Central memory CD4-positive, alpha-beta T cell (primary cell): ENCODE results near the gene IFT81.

Experiments used
- DNase-seq: peaks from one replicate; pipeline ENCODE4 v3.0.0; 2022

IFT81 gene

DNA sequence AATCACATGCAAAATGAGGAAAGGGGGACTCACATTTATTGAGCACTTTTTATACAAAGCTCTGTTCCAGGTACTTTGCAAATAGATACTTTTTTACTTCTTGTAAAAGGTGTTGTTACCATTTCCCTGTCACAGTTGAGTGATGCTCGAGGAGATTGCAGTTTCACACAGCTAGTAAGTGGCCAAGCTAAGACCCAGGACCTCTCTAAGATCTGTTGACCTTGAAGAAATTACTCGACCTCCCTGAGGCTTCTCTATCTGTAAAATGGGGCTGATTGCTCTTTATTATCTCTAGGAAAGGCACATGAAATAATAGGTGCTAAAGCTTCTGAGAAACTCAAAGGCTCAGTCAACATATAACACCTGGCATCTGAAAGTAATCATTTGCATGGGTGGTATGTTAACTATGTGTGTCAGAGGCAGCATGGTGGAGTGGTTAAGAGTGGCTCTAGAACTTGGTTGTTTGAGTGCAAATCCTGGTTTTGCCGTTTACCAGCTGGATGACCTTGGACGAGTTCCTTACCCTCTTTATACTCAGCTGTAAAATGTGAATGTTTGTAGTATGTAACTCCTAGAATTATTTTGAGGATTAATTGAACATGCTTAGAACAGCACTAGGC, 41.5 kb downstream of the IFT81 start:
- no peak for DNase-seq

DNA sequence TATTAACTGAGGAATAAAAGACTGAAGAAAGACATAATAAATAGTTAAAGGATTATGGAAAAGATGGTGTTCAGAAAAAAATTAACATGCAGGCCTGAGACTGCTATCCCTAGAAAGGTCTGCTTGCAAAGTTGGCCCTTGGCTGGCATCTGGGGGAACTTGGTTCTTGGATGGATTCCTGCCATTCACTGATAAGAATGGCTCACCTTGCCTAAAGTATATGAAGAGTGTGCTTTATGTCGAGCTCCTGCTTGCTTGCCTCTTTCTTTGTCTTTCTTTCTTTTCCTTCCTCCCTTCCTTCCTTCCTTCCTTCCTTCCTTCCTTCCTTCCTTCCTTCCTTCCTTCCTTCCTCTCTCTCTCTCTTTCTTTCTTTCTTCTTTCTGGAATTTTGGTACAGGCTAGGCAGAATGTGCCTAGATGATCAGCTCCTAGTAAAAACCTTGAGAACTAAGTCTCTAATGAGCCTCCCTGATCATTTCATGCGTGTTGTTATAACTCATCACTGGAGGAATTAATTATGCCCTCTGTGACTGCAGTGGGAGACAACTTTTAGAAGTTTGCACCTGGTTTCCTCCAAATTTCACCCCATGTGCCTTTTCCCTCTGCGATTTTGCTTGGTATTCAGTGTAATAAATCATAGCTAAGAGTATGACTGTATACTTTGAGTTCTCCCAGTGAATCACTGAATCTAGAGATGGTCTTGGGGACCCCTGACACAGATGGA, 44.7 kb downstream of the IFT81 start:
- DNase-seq, result no peak

DNA sequence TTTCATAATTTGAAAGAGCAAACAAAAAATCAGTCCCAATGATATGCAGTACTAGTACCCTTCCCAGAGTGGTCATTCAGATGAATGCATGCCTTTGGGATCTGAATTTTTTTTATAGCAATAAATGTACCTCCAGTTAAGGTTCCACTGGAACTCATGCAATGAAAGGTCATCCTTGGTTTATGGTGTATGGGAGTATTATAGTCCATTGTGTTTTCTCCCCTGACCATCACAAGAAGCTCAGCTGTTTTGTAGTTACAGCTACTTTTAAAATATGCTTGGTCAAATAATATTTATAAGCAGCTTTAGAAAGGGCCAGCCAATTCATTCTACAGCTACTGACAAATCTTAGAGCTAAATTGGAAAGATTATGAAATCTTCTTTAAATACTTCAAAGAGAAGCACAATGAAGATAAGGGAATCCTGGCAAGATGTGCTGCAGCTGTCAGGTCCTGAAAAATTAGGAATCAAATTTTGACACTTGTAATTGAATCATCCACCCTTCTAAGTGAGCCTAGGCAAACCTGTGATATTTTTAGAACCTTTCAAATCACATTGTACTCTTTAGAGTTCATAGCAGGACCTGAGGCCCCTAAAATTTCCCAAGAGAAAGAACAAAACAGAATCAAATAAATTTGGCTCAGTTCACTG, 46.5 kb downstream of the IFT81 start:
- DNase-seq, result no peak

DNA sequence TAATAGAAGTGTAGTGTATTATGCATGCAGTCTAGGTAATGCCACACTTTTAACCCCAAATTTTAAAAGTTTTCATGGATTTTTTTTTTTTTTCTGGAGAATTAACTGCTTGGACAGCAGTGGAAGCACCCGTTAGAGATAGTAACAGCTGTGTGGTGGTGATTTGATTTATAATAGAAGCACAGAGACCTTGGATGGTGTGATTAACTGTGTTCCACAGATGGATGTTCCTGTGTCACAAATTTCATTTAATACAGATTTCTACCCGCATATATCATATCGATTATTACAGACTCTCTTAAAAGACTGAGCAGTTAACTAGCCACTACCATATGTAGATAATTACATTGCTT, 47.0 kb downstream of the IFT81 start:
- DNase-seq, result no peak

DNA sequence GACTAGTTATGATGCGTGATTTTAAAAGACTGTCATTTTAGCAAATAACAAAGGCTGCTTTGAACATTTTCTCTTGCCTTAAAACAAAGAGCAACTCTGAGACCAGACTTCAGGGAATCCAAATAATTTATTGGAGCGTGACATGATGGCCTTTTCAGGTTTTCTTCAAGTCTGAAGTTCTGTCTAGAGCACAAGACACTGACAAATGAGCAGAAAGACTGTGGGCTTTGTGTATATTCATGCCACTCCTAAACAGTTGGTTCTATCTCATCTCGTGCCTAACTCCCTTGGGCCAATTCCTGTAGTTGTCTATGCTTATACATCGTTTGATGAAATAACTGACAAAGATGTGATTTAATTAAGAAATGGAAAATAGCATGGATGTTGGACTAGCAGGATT, 47.5 kb downstream of the IFT81 start:
- no peak for DNase-seq

DNA sequence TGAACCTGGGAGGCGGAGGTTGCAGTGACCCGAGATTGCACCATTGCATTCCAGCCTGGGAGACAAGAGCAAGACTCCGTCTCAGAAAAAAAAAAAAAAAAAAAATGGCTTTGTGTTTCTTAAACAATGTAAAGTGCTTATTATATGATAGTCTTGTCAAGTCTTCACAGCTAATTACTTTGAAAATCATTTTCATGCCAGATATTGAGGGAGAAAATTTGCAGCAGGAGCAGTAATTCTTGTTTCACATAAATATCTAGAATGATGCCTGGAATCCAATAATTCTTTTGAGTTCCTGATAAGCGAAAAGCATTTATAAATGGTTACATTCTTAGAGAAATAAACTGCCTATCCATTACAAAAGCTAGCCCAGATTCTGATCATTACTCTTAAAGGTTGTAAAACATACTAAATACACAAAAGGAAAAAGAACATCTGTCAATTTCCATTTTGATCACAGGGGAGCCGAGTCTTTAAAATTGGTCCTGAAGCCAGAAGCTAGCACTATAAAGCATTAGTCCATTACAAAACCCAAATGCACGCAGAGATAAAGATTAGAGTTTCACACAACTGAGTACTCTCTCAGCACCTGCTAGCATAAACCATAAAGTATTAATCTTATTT, 50.3 kb downstream of the IFT81 start:
- no peak for DNase-seq

DNA sequence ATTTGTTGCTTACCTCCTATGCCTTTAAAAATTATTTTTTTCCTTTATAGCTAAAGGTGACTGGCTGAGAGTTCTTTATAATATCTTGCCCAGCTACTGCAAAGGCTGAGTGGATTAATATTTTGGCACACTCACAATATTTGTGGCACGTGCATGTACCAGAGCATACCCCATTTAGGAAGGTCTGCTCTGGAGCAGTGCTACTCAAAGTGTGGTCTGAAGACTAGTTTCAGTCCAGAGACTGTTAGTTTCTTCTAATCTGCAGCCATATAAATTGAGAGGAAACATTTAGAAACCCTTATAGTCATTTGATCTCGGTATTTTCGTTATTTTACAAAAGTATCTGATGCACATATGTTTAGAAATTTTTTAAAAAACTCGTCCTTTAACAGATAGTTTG, 51.0 kb downstream of the IFT81 start:
- DNase-seq, result no peak

DNA sequence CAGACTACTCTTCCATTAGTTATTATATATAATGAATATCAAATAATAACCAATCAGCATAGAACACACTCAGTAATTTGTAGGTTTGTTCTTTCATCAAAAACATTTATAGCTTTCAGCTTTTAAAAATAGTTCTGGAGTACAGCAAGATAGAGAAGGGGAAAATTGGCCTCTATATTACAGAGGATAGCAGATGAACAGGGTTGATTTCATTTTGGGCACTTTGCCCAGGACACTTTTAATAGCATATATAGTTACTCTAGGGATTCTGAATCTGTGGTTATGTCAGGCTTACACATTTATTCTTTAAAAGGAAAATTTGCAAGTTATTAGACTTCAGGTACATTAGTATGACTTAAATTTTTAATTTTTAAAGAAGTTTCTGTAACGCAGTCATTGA, 52.6 kb downstream of the IFT81 start:
- no peak for DNase-seq

DNA sequence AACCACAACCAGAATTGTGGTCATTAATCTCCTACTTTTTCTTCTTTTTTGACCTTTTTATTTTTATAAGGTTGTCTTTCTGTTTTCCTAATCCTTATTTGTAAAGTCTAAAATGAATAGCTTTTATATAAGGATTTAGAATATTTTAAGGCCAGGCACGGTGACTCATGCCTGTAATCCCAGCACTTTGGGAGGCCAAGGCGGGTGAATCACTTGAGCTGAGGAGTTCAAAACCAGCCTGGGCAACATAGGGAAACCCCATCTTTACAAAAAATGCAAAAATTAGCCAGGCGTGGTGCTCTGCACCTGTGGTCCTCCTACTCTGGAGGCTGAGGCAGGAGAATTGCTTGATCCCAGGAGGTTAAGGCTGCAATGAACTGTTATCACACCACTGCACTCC, 55.1 kb downstream of the IFT81 start:
- DNase-seq, result no peak

DNA sequence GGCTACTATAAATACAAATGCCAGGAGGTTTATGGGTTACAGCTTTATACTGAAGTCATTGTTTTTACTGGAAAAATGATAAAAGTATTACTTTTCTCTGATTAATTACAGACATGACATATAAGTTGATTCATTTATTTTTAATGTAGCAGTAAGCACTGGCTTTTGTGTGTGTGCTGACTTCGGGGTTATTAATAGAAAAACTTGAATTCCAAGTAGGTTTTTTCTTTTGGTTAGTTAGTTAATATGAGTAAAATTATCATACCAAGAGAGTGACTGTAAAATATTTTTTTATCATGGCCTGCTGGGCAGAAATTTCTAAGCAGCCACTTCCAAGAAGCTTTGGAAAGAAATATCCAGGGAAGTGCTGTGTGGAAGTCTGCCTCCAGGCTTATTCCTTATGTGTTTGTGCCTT, 56.4 kb downstream of the IFT81 start:
- DNase-seq, result no peak

DNA sequence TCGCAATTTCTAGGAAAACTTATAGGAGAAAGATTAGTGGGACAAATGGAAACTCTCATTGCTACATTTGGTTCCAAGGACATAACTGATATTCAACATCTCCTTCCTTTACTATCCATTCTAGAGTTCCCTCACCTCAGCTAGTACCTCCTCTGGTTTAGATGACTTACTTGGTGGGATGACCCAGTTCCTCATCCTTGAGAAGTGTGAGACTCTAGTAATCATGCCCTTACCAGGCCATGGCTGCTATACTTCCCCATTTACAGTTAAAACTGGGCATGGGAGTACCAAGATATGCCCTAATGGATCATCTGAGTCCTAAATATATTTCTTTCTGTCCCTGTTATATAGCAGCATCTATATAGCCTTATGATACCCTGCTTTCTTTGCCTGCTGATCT, 58.1 kb downstream of the IFT81 start:
- DNase-seq, result no peak

DNA sequence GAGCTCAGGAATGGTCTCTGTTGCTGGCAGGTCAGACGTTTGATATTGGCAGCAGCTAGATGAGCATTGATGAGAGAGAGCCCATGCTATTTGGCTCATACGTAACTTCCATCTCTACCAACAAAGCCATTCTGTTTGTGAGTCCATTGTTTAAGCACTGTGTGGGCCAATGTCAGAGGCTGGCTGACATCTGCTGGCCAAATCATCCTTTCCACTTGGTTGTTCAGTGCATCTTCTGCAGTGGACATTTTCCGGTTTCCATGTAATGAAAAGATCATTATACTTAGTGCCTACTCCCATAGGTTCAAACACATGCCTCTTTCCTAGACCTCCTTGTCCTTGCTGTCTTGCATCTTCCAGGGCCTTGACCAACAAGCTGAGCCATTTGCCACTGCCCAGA, 59.2 kb downstream of the IFT81 start:
- DNase-seq, result no peak

DNA sequence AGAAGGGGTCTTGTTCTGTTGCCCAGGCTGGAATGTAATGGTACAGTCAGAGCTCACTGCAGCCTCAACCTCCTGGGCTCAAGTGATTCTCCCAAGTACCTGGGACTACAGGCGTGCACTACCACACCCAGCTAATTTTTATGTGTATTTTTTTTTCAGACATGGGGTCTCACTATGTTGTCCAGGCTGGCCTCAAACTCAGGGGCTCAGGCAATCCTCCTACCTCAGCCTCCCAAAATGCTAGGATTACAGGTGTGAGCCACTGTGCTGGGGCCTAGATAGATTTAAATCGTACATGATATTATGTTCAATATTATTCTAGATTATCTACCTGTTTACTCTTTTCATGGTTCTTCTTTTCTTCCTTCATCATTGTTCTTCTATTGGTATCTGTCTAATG, 61.5 kb downstream of the IFT81 start:
- DNase-seq, result no peak

DNA sequence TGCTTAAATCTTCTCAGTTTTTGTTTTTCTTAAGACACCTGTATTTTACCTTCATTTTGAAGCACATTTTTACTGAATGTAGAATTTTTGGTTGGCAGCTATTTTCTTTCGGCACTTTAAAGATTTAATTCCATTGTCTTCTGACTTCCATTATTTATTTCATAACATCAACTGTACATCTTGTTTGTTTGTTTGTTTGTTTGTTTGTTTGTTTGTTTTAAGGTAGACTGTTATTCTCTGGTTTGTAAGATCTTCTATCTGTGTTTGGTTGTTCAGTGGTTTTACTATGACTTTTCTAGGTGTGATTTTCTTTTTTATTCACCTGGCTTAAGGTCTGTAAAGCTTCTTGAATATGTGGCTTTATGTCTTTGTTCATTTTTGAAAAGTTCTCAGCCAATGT, 61.9 kb downstream of the IFT81 start:
- no peak for DNase-seq

DNA sequence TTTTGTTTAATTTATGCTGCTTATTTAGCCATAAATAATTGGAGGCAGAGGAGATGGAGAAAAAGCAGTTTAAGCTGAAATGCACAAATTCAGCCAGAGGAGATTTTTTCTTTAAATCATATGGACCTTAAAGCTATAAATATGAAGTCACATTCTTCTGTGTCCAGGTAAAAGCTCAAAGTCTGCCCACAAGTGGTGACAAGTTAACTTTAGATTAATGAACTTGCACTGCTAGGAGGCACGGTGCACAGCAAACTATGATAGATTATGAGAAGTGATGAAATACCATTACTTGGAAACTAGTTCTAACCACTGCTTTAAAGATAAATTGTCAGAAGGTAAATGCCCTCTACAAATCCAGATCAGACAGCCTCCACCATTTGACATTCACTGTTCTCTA, 69.0 kb downstream of the IFT81 start:
- DNase-seq, result no peak

DNA sequence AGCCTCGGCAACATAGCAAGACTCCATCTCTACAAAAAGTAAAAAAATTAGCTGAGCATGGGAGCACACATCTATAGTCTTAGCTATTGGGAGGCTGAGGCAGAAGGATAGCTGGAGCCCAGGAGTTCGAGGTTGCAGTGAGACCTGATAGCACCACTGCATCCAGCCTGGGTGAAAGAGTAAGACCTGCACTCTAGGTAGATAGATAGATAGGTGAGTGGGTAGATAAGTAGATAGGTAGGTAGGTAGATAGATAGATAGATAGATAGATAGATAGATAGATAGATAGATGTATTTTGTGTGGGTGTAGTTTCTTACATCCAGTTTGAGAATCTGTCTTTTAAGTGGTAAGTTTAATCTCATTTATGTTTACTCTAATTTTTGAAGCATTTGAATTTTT, 72.8 kb downstream of the IFT81 start:
- DNase-seq, result no peak

DNA sequence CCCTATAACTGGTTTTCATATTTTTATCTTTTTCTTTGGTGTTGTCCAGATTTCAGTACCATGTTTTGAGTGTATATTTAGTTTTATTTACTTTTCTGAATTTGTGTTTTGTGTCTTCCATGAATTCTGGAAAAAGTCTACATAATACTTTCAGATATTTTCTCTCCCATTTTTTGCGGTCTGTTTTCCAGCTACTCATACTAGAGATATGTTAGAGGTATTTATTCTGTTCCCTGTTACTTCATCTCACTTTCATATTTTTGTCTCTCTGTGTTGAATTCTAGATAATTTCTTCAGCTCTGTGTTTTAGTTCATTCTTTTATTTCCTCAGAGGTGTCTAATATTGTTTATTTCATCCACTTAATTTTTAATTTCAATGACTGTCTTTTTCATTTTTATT, 74.2 kb downstream of the IFT81 start:
- DNase-seq, result no peak

DNA sequence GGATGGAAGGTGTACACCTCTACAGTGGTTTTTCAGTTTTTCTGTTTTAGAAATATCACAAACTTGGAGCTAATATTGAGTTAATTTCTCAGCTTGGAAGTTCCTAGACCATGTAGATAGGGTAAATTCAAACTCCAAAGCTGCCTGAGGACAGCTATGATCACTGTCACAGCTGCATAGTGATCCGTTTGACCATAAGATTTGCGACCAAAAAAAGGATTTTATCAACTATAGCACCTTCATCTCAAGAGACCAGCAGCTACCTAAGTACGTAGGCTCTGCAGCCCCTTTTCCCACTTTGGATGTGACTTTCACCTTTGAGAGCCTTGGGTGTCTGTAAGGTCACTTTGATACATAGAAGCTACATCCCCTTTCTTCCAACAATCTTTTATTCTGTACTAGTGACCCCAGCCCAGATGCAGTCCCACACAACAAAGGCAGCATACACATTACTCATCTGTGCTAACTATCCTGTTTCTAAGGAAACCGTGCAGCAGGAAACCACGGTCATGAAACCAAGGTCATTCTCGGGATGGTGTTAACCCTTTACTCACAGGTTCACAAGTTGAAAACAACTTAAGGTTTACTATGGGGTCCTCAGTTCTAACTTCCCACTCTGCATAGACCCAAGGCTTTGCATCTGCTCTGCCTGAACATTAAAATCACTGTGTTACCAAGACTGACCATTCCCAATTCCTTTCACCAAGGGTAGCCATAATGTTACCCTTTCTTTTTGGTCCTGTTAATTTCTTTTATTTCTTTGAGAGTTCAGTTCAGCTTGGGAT, 75.4 kb downstream of the IFT81 start:
- no peak for DNase-seq

DNA sequence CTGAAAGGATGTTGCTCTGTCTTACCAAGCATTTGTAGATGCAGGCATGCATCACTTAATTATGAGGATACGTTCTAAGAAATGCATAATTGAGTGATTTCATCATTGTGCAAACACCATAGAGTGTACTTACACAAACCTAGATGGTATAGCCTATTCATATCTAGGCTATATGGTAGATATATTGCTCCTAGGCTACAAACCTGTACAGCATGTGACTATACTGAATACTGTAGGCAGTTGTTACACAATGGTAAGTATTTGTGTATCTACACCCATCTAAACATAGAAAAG, 75.9 kb downstream of the IFT81 start:
- no peak for DNase-seq

DNA sequence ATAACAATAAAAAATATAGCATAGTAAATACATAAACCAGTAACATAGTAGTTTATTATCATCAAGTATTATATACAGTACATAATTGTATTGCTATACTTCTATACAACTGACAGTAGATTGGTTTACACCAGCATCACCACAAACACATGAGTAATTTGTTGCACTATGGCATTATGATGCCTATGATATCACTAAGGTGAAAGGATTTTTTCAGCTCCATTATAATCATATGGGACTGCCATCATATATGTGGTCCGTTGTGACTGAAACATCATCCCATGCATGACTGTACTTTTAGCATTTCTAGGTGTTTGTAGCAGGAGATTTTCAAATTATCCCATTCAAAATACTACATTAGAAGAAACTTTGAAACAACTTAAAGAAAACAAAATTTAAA, 77.8 kb downstream of the IFT81 start:
- DNase-seq, result no peak

DNA sequence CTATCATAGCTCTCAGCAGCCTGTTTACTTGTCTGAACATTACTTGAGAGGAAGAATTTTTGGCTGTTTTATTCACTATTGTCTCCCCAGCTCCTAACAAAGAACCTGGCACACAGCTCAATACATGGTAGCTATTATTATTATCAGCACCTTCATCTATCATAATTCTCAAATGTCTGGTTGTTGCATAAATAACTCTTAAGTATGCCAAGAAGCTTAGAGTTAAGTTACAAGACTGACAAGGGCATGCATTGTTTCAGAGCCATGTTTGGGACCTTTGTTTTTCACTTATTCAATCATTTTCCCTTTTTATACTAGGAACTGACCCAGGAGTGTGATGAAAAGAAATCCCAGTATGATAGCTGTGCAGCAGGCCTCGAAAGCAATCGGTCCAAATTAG, 79.4 kb downstream of the IFT81 start:
- DNase-seq, result no peak

DNA sequence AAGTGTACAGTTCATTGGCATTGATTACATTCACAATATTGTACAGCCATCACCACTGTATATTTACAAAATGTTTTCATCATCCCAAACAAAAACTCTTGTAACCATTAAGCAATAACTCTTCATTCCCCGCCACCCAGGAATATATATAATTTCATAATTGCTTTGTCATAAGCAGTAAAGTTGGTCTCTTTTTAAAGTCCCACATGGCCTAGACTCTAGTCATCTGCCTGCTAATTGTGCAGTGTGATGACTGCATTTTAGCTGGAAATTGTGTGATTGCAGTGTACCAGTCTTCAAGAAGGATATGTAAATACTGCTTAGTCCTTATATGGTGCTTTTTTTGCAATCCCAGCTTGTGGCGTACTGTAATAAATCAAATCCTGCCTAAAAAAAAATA, 81.8 kb downstream of the IFT81 start:
- no peak for DNase-seq
